ENCODE data around the gene RTN4RL1. TPM values are rescaled to one million over a fixed set of nuclear protein-coding genes. Genes with fewer than 3 reads are reported as not detected.

The RTN4RL1 gene
- total RNA-seq, 1 experiment from 2014 or later: 0.22 TPM

DNA sequence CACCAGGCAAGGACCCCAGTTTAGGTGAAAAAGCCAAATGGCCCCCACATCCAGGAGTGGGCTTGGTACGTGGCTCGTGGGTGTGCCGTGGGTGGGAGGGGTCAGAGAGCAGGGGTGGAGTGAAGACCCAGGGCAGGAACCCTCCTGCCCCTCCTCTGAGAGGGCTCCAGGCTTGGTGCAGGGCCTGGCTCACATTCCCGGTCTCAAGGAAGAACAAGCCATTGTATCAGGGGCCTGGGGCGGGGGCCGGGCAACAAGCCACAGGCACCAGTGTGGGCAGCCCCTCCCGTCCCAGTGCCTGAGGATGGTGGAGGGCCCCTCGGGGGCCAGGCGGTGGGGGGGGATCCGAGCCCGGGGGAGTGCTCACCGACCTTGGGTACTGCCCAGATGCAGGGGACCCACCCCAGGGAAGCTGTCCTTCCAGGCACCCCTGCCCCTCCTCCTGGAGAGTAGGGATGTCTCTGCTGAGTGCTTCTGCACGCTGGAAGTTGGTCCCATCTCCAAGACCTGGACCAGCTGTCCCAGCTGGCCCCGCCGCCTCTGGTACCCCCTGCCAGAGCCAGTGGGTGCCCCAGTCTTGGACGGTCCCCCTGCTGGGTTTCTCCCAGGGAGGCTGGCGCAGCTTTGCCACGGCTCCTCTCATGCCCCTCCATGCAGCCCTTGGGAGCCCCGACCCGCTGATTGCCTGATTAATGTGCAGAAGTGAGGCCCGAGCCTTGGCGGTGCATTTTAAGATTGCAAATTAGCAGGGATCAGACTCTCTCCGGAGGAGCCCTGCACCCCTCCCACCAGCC lies 83.7 kb downstream of the RTN4RL1 start:
- no peaks in the 10 kb centered on the region for H3K79me2 ChIP-seq (ENCODE audit: insufficient read depth, low read length)
- H2AFZ ChIP-seq (ENCODE audit: low read length): no peak overlapping the region
- TF ChIP-seq, protein P1, sequence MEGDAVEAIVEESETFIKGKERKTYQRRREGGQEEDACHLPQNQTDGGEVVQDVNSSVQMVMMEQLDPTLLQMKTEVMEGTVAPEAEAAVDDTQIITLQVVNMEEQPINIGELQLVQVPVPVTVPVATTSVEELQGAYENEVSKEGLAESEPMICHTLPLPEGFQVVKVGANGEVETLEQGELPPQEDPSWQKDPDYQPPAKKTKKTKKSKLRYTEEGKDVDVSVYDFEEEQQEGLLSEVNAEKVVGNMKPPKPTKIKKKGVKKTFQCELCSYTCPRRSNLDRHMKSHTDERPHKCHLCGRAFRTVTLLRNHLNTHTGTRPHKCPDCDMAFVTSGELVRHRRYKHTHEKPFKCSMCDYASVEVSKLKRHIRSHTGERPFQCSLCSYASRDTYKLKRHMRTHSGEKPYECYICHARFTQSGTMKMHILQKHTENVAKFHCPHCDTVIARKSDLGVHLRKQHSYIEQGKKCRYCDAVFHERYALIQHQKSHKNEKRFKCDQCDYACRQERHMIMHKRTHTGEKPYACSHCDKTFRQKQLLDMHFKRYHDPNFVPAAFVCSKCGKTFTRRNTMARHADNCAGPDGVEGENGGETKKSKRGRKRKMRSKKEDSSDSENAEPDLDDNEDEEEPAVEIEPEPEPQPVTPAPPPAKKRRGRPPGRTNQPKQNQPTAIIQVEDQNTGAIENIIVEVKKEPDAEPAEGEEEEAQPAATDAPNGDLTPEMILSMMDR (conservative IDR thresholded peaks at IDR 0.05): no peak
- H3T11ph ChIP-seq (ENCODE audit: low read length): no peak overlapping the region
- H3K4ac ChIP-seq (ENCODE audit: low read depth, low read length): no peak overlapping the region
- no peak overlapping the region for H2BK20ac ChIP-seq (ENCODE audit: low read depth, low read length, poor library complexity, severe bottlenecking)
- no peak overlapping the region for H2AK5ac ChIP-seq (ENCODE audit: insufficient read length, low read length)
- H3K27ac ChIP-seq (ENCODE audit: insufficient read length, low read depth, low read length): no peak overlapping the region
- no CpG with 5 or more reads among the region's 23 CpGs for WGBS (ENCODE audit: extremely low coverage, insufficient read length, low lambda C conversion rate)
- no peaks in the 10 kb centered on the region for H3K9me3 ChIP-seq (ENCODE audit: control insufficient read depth, low read depth, low read length)
- no peak overlapping the region for H3K4me3 Mint-ChIP-seq
- H3K56ac ChIP-seq (ENCODE audit: insufficient read length, low read depth, low read length): no peak overlapping the region
- H3K4me1 ChIP-seq (ENCODE audit: insufficient read depth, low read length): no peaks in the 10 kb centered on the region
- H3K4me1 Mint-ChIP-seq: peaks cover 0 to 5% of the 10 kb centered on the region in 2 experiments; a peak in 2 of 4 replicates
- H2BK5ac ChIP-seq (ENCODE audit: insufficient read length, low read length): no peak overlapping the region
- no peak overlapping the region for H3K18ac ChIP-seq (ENCODE audit: insufficient read length, low read depth, low read length)
- H3K27me3 Mint-ChIP-seq (ENCODE audit: low read depth): peaks cover 9% of the 10 kb centered on the region
- H4K20me1 ChIP-seq (ENCODE audit: control insufficient read depth, insufficient read depth, insufficient read length): no peaks in the 10 kb centered on the region
- no peak overlapping the region for H3K4me2 ChIP-seq (ENCODE audit: insufficient read depth, insufficient read length, low read length)
- H4K5ac ChIP-seq (ENCODE audit: insufficient read length, low read depth, low read length): no peak overlapping the region
- no peak overlapping the region for H2BK12ac ChIP-seq (ENCODE audit: insufficient read length, low read depth, low read length)
- H3K36me3 Mint-ChIP-seq (ENCODE audit: insufficient read depth in 1 of 3, low read depth in 3 of 3): no peaks in the 10 kb centered on the region
- peaks cover 3% of the 10 kb centered on the region for H3K23me2 ChIP-seq (ENCODE audit: insufficient read length, low read depth, low read length, poor library complexity, severe bottlenecking)
- no peaks in the 10 kb centered on the region for H3K9me3 Mint-ChIP-seq
- no peaks in the 10 kb centered on the region for H3K79me1 ChIP-seq (ENCODE audit: insufficient read depth, low read depth, low read length, poor library complexity, severe bottlenecking)
- H3K27me3 ChIP-seq (ENCODE audit: insufficient read depth, low read length): no peaks in the 10 kb centered on the region
- no peak overlapping the region for H3K14ac ChIP-seq (ENCODE audit: insufficient read depth, low read length)
- H4K91ac ChIP-seq (ENCODE audit: insufficient read length, low read depth, low read length): no peak overlapping the region
- no peak overlapping the region for H3K23ac ChIP-seq (ENCODE audit: insufficient read length, low read depth, low read length)
- no peak overlapping the region for H4K8ac ChIP-seq (replicated peaks; ENCODE audit: insufficient read length, low read depth, low read length)
- H3K27ac Mint-ChIP-seq: no peak overlapping the region
- no peak overlapping the region for H3K9ac ChIP-seq (ENCODE audit: extremely low read depth, insufficient read length, low read length)
- no peak overlapping the region for H2BK120ac ChIP-seq (ENCODE audit: low read depth, low read length, poor library complexity, severe bottlenecking)
- no peak overlapping the region for H2BK15ac ChIP-seq (ENCODE audit: low read depth, low read length)
- DNase-seq: peak; percentile 28

All from H9 (cell line).